GM12891 (cell line): Measurements from ENCODE around the gene CEP72.

Experiments
- POLR2A ChIP-seq: IDR thresholded peaks from 2 replicates; pipeline ENCODE4 v1.6.1; 2011; ENCODE audit warnings: low read depth, low read length, control low read depth
- TAF1 ChIP-seq: IDR thresholded peaks from 2 replicates; pipeline ENCODE4 v1.6.1; 2011; ENCODE audit warnings: low read depth, low read length, control low read depth

DNA sequence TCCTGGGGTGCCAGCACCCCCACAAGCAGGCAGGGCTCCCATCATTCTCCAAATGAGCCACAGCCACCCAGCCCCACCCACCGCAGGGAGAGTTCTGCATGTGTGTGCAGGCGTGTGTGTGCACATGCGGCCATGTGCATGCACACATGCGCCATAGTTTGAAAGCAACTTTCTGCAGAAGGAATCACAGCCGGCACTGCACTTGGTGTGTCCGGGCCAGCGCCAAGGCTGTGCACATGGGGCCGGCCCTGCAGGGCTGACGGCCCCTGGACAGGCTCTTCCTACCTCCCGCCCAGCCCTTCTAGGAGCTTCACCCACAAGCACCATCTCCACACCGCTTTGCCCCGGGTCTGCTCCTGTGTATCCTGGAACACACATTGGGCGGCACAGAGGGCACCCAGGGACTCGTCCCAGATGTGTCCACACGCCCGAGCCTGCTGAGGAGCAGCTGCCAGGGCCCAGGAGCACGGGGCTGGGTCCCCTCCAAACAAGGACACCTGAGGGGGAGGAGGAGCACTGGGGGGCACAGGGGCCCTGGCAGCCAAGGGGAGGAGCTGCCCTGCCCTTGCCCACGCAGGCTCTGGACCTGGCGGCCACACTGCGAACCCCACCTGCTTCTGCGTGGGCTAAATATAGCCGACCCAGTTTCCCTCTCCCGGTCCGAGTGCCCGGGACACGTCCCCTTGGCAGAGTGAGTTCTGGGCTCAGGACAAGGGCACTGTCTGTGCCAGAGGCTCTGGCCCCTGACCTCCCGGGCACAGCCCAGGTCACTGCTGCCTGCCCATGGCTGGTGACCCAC, 61.9 kb downstream of the CEP72 start:
- no peak for TF ChIP-seq POLR2A
- no peak for TF ChIP-seq TAF1
